CD4-positive, alpha-beta T cell treated with Interleukin-17A for 1 hour (primary cell): ENCODE measurements around the gene KIF21B.
"Not testable (repeated sequence)": the region's sequence is repeated elsewhere in the genome, so short reads cannot be mapped to it uniquely, and the experiment has no call there.

Source experiments
- DNase-seq: peaks from one replicate; pipeline ENCODE4 v3.0.0-alpha.2; 2020

Gene KIF21B

DNA sequence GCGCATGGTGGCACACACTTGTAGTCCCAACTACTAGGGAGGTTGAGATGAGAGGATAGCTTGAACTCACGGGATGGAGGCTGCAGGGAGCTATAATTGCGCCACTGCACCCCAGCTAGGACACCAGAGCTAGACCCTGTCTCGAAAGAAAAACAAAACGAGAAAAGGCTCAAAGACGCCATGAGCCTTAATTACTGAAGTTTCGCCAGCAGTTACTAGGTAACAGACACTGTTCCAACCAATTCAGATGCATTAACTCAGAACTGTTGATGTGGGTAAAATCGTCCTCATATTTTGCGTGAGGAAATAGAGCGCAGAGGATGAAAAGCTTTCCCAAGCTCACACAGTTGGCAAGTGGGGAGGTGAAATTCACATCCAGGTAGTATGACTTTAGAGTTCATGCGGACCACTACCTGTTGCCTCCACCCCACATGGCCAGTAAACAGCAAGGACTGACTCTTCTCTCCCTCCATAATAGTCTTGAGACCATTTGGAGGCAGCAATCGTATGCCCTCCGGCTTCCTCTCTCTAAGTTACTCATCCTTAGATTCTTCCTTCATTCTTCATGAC lies 88.8 kb downstream of the KIF21B start:
- DNase-seq: no peak

DNA sequence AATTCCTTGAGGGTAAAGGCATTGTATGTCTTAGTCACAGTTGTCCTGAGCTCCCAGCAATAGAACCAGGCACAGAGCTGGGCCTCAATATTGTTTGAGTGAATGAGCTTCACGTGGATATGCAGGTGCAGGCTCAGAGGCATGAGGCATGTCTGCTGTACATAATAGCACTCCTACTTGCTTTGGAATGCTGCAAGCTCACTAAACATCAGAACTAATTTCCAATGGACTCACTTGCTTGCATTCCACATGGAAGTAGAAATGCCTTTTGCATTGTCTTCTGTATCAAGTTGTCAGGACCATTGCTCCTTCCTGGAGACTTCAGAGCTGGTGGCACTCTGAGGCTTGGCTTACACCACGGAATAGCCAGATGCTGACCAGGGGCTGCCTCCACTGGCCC lies 91.7 kb downstream of the KIF21B start:
- DNase-seq: no peak

GRCh38 chr1:200930285-200930684 lies 93.2 kb downstream of the KIF21B start:
- DNase-seq: not testable (repeated sequence)

DNA sequence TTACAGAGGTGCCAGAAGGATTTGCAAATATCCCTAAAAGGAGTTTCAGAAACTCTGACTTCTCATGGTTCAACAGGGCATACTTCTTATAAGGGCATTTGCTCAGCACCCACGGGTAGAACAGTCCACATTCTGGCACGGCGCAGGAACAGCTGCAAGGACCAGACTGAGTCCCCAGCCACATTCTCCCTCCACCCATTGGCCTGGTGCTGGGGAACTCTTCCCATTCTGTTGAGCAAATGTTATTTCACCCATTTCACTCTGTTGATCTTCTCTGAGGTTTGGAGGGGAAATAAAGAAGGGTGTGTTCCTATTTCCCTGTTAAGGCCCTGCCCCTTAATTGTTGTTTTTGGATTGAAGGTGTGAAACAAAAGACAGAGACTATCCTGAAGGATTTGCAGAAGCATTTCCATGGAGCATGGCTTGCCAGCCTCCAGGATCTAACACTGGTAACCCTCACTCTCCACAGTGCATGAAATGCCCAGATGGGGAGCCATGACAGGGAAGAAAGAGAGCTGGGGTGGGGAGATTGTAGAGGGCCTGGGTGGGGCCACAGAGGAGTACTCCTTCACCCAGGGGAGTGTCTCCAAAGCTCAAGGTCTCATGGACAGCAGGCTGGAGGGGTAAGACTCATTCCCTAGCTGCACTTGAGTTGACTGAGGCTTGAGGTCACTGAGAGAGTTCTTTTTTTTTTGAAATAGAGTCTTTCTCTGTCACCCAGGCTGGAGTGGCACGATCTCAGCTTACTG lies 93.8 kb downstream of the KIF21B start:
- DNase-seq: no peak

- no peak for DNase-seq
Observed at GRCh38 chr1:200925831-200926230, 97.7 kb downstream of the KIF21B start.

GRCh38 chr1:200923601-200924000 lies 99.9 kb downstream of the KIF21B start:
- no peak for DNase-seq

DNA sequence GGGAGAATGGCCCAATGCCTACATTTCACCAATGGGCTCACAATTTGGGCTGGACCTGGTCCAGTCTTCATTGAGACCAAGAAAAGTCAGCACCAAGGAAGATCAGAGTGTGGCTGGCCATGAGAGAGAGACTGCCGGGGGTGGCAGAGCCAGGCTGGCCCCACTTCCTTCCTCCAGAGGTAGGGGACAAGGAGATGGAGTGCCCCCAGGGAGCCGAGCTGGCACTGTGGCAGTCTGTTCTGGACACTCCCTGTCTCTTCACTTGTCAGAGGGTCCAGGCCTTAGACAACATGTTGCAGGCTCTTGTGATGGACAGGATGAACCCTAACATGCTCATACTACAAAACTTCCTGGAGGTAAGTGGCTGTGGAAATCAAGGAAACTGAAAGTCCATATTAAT lies 101.1 kb downstream of the KIF21B start:
- DNase-seq: no peak

DNA sequence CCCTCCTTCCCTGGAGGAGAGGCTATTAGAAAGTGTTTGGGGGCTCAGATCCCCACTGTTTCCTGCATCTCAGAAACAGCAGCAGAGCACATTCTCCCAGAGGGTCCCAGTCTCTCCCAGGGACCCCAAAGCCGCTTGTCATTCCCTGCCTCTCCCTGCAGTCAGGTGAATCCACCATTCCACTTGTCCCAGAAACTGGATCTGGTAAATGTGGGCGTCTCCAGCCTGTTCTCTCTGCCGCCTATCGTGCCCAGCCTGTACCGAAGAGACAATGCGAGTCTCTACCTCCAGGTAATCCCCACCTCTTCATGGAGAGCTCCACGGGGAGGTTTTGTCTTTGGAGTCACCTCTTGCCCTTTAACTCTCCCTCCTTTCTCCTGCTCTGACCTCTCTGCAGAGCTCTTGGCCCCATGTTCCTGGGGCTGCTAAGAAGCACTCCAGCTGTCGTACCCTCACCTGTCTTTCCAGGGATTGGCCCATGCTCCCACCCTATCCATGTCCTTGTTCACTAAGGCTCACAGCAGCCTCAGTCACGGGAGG lies 101.9 kb downstream of the KIF21B start:
- no peak for DNase-seq
